Skeletal muscle cell (primary cell): Measurements from ENCODE around the gene ZNF112.

Experiments
- DNase-seq: peaks from one replicate; pipeline ENCODE4 v3.0.0-alpha.2; 2010; ENCODE audit warnings: low read depth
- H3K4me3 ChIP-seq: 2 replicates; pipeline ENCODE4 v1.5.1; 2011; ENCODE audit warnings: low read depth, mild to moderate bottlenecking, control low read depth, low read length, moderate library complexity

The ZNF112 gene

GRCh38 chr19:44303320-44303719, 53.2 kb downstream of the ZNF112 start:
- no peak for DNase-seq
- peak overlapping the region; percentile 5 for H3K4me3 ChIP-seq

- no peak overlapping the region for H3K4me3 ChIP-seq
- DNase-seq = no peak
Measured at GRCh38 chr19:44284968-44285367, 71.5 kb downstream of the ZNF112 start.

DNA sequence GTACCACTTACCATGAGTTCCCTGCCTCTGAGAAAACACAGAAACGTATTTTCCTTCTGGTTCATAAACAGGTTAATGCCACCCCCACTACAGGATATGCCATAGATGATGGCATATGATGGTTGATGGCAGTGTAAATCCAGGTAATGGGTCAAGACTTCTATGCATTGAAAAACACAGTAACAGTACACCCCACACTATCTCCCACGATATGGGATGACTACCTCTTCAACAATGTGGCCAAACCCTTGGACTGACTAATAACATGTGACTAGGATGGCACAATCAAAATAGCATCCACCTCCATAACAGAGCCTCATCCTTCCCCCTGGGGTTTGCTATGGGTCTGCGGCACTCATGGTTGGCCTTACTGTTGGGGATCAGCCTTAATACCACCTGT, 73.6 kb downstream of the ZNF112 start:
- H3K4me3 ChIP-seq = no peak overlapping the region
- DNase-seq = no peak

DNA sequence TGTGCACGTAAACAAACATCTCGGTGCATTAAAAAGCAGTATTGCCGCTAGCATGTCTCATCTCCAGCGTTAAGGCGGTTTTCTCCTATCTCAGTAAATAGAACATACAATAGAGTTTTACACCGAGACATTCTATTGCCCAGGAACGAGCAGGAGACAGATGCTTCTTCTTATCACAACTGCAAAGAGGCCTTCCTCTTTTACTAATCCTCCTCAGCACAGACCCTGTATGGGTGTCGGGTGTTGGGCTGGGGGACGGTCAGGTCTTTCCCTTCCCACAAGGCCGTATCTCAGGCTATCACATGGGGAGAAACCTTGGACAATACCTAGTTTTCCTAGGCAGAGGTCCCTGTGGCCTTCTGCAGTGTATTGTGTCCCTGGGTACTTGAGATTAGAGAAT, 75.6 kb downstream of the ZNF112 start:
- no peak overlapping the region for H3K4me3 ChIP-seq
- no peak for DNase-seq

GRCh38 chr19:44278181-44278690, 78.2 kb downstream of the ZNF112 start:
- no peak for DNase-seq
- no peak overlapping the region for H3K4me3 ChIP-seq

DNA sequence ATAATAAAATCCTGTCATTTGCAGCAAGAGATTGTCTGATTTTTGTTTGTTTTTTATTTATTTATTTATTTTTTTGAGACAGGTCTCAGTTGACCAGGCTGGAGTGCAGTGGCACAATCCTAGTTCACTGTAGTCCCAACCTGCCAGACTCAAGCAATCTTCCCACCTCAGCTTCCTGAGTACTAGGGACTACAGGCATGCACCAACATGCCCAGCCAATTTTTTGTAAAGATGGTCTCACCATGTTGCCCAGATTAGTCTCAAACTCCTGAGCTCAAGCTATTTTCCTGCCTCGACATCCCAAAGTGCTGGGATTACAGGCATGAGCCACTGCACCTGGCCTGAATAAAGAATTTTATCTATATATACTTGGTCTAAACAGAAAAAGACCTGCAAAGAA, 79.1 kb downstream of the ZNF112 start:
- no peak for DNase-seq
- no peak overlapping the region for H3K4me3 ChIP-seq
